GM23338 (cell line): ENCODE results near the gene SYNE1. TPM values are rescaled to one million over a fixed set of nuclear protein-coding genes. Genes with fewer than 3 reads are reported as not detected.

ENCODE experiments used
- ATAC-seq: fragments of 200-7000 bp; cut with Tn5 transposase; 3 replicates; pipeline ENCODE4 v1.9.1; 2020
- DNase-seq: peaks from one replicate; pipeline ENCODE4 v3.0.0-alpha.2; 2015; ENCODE audit warnings: low spot score
- H2AFZ ChIP-seq: fragments of 200-600 bp; sonication (generic); 2 replicates; pipeline ENCODE4 v1.8.0; 2016; ENCODE audit warnings: antibody characterized with exemption, mild to moderate bottlenecking, moderate library complexity
- H3F3A ChIP-seq: fragments of 200-600 bp; sonication (generic); replicated peaks from 2 replicates; pipeline ENCODE4 v1.8.0; 2017; ENCODE audit warnings: antibody characterized with exemption, mixed run types, low read depth
- H3K27ac ChIP-seq: fragments of 200-600 bp; sonication (generic); 2 replicates; pipeline ENCODE4 v1.6.1; 2016; ENCODE audit warnings: low read depth
- H3K27me3 ChIP-seq: fragments of 200-600 bp; sonication (generic); 2 replicates; pipeline ENCODE4 v1.8.0; 2016; ENCODE audit warnings: mild to moderate bottlenecking, mixed run types, moderate library complexity; ENCODE audit not compliant: insufficient read depth
- H3K36me3 ChIP-seq: fragments of 200-600 bp; sonication (generic); 2 replicates; pipeline ENCODE4 v1.8.0; 2016; ENCODE audit warnings: mild to moderate bottlenecking; ENCODE audit not compliant: insufficient read depth
- H3K4me1 ChIP-seq: fragments of 200-600 bp; sonication (generic); 2 replicates; pipeline ENCODE4 v1.8.0; 2016; ENCODE audit warnings: mild to moderate bottlenecking, moderate library complexity; ENCODE audit not compliant: insufficient read depth
- H3K4me2 ChIP-seq: fragments of 200-600 bp; sonication (generic); 2 replicates; pipeline ENCODE4 v1.7.1; 2017; ENCODE audit warnings: mixed run types
- H3K4me3 ChIP-seq: fragments of 200-600 bp; sonication (generic); 2 replicates; pipeline ENCODE4 v1.6.1; 2016; ENCODE audit warnings: mixed run types
- H3K79me2 ChIP-seq: fragments of 200-600 bp; sonication (generic); replicated peaks from 2 replicates; pipeline ENCODE4 v1.8.0; 2017; ENCODE audit warnings: mild to moderate bottlenecking; ENCODE audit not compliant: insufficient read depth
- H3K9me2 ChIP-seq: fragments of 200-600 bp; sonication (generic); 2 replicates; pipeline ENCODE4 v1.8.0; 2017; ENCODE audit not compliant: insufficient read depth
- H4K20me1 ChIP-seq: fragments of 200-600 bp; sonication (generic); replicated peaks from 2 replicates; pipeline ENCODE4 v1.8.0; 2017; ENCODE audit warnings: mild to moderate bottlenecking; ENCODE audit not compliant: insufficient read depth
- H3K27ac Mint-ChIP-seq: 2 replicates; pipeline ENCODE4 v1.8.0; 2020; ENCODE audit warnings: inconsistent platforms, mild to moderate bottlenecking, moderate library complexity, mixed read lengths
- H3K27me3 Mint-ChIP-seq: 3 replicates; pipeline ENCODE4 v1.8.0; 2022; ENCODE audit warnings: low read depth, mild to moderate bottlenecking, moderate library complexity, mixed read lengths, inconsistent platforms; ENCODE audit not compliant: insufficient read depth, poor library complexity
- H3K36me3 Mint-ChIP-seq: 3 replicates; pipeline ENCODE4 v1.8.0; 2021; ENCODE audit warnings: low read depth, mild to moderate bottlenecking, inconsistent platforms, moderate library complexity, mixed read lengths
- H3K4me1 Mint-ChIP-seq: 3 replicates; pipeline ENCODE4 v1.8.0; 2020; ENCODE audit warnings: mild to moderate bottlenecking, inconsistent platforms, mixed read lengths
- H3K4me3 Mint-ChIP-seq: 3 replicates; pipeline ENCODE4 v1.8.0; 2021; ENCODE audit warnings: moderate library complexity, mild to moderate bottlenecking, inconsistent platforms, mixed read lengths
- H3K9me3 Mint-ChIP-seq: 3 replicates; pipeline ENCODE4 v1.8.0; 2020; ENCODE audit warnings: moderate library complexity, mild to moderate bottlenecking, inconsistent platforms, mixed read lengths
- CREB1 ChIP-seq: fragments of 250-450 bp; sonication (Bioruptor Pico); IDR thresholded peaks from 2 replicates; pipeline ENCODE4 v1.5.0; 2020; ENCODE audit warnings: low read depth, mild to moderate bottlenecking, moderate library complexity
- ETS1 ChIP-seq: IDR thresholded peaks from 2 replicates; pipeline ENCODE4 v1.6.1; 2016; ENCODE audit warnings: antibody characterized with exemption
- EZH2 ChIP-seq: fragments of 200-600 bp; sonication (generic); IDR thresholded peaks from one replicate; pipeline ENCODE4 v1.8.0; 2017; ENCODE audit warnings: antibody characterized with exemption, mild to moderate bottlenecking, low read depth; ENCODE audit not compliant: unreplicated experiment
- JUNB ChIP-seq: IDR thresholded peaks from one replicate; pipeline ENCODE4 v1.6.1; 2016; ENCODE audit warnings: antibody characterized with exemption; ENCODE audit not compliant: unreplicated experiment
- POLR2AphosphoS5 ChIP-seq: IDR thresholded peaks from 2 replicates; pipeline ENCODE4 v1.6.1; 2016; ENCODE audit warnings: antibody characterized with exemption, low read depth
- REST ChIP-seq: IDR thresholded peaks from one replicate; pipeline ENCODE4 v1.6.1; 2018; ENCODE audit warnings: antibody characterized with exemption; ENCODE audit not compliant: unreplicated experiment
- STAT1 ChIP-seq: IDR thresholded peaks from one replicate; pipeline ENCODE4 v1.6.1; 2016; ENCODE audit warnings: antibody characterized with exemption; ENCODE audit not compliant: unreplicated experiment
- ZNF114 ChIP-seq: fragments of 250-450 bp; sonication (Bioruptor Pico); IDR thresholded peaks from 2 replicates; pipeline ENCODE4 v1.5.0; 2020; ENCODE audit warnings: mild to moderate bottlenecking, moderate library complexity
- ZNF331 ChIP-seq: fragments of 250-450 bp; sonication (Bioruptor Pico); IDR thresholded peaks from 2 replicates; pipeline ENCODE4 v1.5.0; 2020; ENCODE audit warnings: low read depth, mild to moderate bottlenecking, moderate library complexity
- ZNF462 ChIP-seq: fragments of 250-450 bp; sonication (Bioruptor Pico); IDR thresholded peaks from 2 replicates; pipeline ENCODE4 v1.5.0; 2020; ENCODE audit warnings: mild to moderate bottlenecking, moderate library complexity
- polyA plus RNA-seq: library from polyadenylated mRNA; unstranded; fragments of >200 nt; fragmentation: Nextera tagmentation; extraction: Ambion mirVana; gene quantifications from 2 replicates; pipeline ENCODE4 v1.2.1, GENCODE V29; 2016
- total RNA-seq: library from RNA; depleted of rRNA; stranded (reverse); fragments of >200 nt; shearing (Covaris generic); gene quantifications from 2 replicates; pipeline ENCODE4 v1.2.3, GENCODE V29; 2014

Gene SYNE1
- total and polyA plus RNA-seq, 2 experiments from 2014 or later = 3.9 to 13.6 TPM

GRCh38 chr6:152478377-152479010 lies 158.7 kb downstream of the SYNE1 start:
- TF ChIP-seq CREB1 (CRISPR knock-in tag) (no peak), ZNF462 (no peak), JUNB (no peak)
- Histone ChIP-seq H2AFZ (no peak overlapping the region), H3K9me2 (no peaks in the 10 kb centered on the region), H3K4me2 (no peak overlapping the region), H3K79me2 (no peaks in the 10 kb centered on the region), H3K4me3 (no peak overlapping the region), H3K4me1 (peaks cover 4% of the 10 kb centered on the region; the same call in 1 of the 2 replicates), H3F3A (no peaks in the 10 kb centered on the region), H3K27ac (no peak overlapping the region), H4K20me1 (no peaks in the 10 kb centered on the region), H3K36me3 (no peaks in the 10 kb centered on the region; the same call in 1 of the 2 replicates), H3K27me3 (no peaks in the 10 kb centered on the region)
- no peaks in the 10 kb centered on the region; the same call in 2 of the 3 replicates for H3K9me3 Mint-ChIP-seq
- no peaks in the 10 kb centered on the region; the same call in 2 of the 3 replicates for H3K36me3 Mint-ChIP-seq
- peaks cover 12% of the 10 kb centered on the region; the same call in 2 of the 3 replicates for H3K4me1 Mint-ChIP-seq
- no peak for ATAC-seq
- no peak overlapping the region for H3K27ac Mint-ChIP-seq
- no peak overlapping the region for H3K4me3 Mint-ChIP-seq
- DNase-seq = no peak
- no peaks in the 10 kb centered on the region for H3K27me3 Mint-ChIP-seq

- Histone ChIP-seq H3K4me1 (no peaks in the 10 kb centered on the region), H3K27me3 (no peaks in the 10 kb centered on the region), H3F3A (no peaks in the 10 kb centered on the region), H3K9me2 (no peaks in the 10 kb centered on the region), H3K4me3 (no peak overlapping the region), H3K79me2 (no peaks in the 10 kb centered on the region), H2AFZ (no peak overlapping the region), H3K4me2 (no peak overlapping the region), H3K27ac (no peak overlapping the region), H4K20me1 (no peaks in the 10 kb centered on the region), H3K36me3 (no peaks in the 10 kb centered on the region; the same call in 1 of the 2 replicates)
- DNase-seq = no peak
- no peaks in the 10 kb centered on the region; the same call in 2 of the 3 replicates for H3K36me3 Mint-ChIP-seq
- H3K4me3 Mint-ChIP-seq = no peak overlapping the region
- no peak overlapping the region for H3K27ac Mint-ChIP-seq
- no peaks in the 10 kb centered on the region for H3K27me3 Mint-ChIP-seq
- H3K4me1 Mint-ChIP-seq = no peaks in the 10 kb centered on the region; the same call in 2 of the 3 replicates
- no peaks in the 10 kb centered on the region; the same call in 2 of the 3 replicates for H3K9me3 Mint-ChIP-seq
- ATAC-seq = no peak
- TF ChIP-seq ZNF331 (CRISPR knock-in tag) (no peak), POLR2AphosphoS5 (no peak), REST (no peak), ZNF114 (CRISPR knock-in tag) (no peak), EZH2 (no peak), JUNB (no peak), STAT1 (no peak), ETS1 (no peak)
These were observed 162.8 kb downstream of the SYNE1 start for GRCh38 chr6:152474354-152474753.
